HL-60 (cell line): ENCODE data around the gene HMOX1.

Experiments used
- CTCF ChIP-seq: IDR thresholded peaks from one replicate; pipeline ENCODE4 v1.5.1; 2011; ENCODE audit warnings: low read length, control low read depth, inconsistent platforms; ENCODE audit not compliant: insufficient read depth
- SPI1 ChIP-seq: IDR thresholded peaks from 2 replicates; pipeline ENCODE4 v1.6.1; 2012; ENCODE audit warnings: low read depth, mild to moderate bottlenecking, borderline replicate concordance

GRCh38 chr22:35443338-35443737, 62.4 kb downstream of the HMOX1 start:
- TF ChIP-seq SPI1 (no peak), CTCF (no peak)
